ENCODE data around the gene MIPOL1.
"Not testable (repeated sequence)": the region's sequence is repeated elsewhere in the genome, so short reads cannot be mapped to it uniquely, and the experiment has no call there.

DNA sequence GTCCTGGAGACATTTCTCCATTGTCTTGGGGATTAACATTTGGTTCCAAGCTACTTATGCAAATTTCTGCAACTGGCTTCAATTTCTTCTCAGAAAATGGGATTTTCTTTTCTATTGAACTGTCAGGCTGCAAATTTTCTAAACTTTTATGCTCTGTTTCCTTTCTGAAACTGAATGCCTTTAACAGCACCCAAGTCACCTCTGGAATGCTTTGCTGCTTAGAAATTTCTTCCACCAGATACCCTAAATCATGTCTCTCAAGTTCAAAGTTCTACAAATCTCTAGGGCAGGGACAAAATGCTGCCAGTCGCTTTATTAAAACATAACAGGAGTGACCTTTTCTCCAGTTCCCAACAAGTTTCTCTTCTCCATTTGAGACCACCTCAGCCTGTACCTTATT, 264.7 kb downstream of the MIPOL1 start:
- not testable (repeated sequence) for TF ChIP-seq CTCF, POLR2A, EP300 (IDR thresholded peaks at IDR 0.05)

Measured in ovary (tissue), 3 donors.